ENCODE data around the gene PAK6.

GRCh38 chr15:40226736-40227135 lies 12.1 kb upstream of the PAK6 start:
- TF ChIP-seq POLR2A (IDR thresholded peaks at IDR 0.05): no peak
- TF ChIP-seq, protein P1, sequence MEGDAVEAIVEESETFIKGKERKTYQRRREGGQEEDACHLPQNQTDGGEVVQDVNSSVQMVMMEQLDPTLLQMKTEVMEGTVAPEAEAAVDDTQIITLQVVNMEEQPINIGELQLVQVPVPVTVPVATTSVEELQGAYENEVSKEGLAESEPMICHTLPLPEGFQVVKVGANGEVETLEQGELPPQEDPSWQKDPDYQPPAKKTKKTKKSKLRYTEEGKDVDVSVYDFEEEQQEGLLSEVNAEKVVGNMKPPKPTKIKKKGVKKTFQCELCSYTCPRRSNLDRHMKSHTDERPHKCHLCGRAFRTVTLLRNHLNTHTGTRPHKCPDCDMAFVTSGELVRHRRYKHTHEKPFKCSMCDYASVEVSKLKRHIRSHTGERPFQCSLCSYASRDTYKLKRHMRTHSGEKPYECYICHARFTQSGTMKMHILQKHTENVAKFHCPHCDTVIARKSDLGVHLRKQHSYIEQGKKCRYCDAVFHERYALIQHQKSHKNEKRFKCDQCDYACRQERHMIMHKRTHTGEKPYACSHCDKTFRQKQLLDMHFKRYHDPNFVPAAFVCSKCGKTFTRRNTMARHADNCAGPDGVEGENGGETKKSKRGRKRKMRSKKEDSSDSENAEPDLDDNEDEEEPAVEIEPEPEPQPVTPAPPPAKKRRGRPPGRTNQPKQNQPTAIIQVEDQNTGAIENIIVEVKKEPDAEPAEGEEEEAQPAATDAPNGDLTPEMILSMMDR (IDR thresholded peaks at IDR 0.05): no peak
